IMR-90 (cell line): ENCODE results near the gene KMT2E. TPM values are rescaled to one million over a fixed set of nuclear protein-coding genes. Genes with fewer than 3 reads are reported as not detected.

Experiments
- ATAC-seq: fragments of 200-7000 bp; cut with Tn5 transposase; 2 replicates; pipeline ENCODE4 v1.9.1; 2020; ENCODE audit warnings: low read depth, mild to moderate bottlenecking, moderate library complexity
- BruUV-seq: library from RNA; stranded (reverse); fragments of 400-500 nt; replicated peaks from 2 replicates; lab custom pipeline; 2021; lab: Mats Ljungman, UMichigan
- CTCF ChIA-PET: fragments of 300-600 bp; formaldehyde crosslinking; extraction: SDS; loops from one replicate; lab custom pipeline; 2021; ENCODE audit warnings: antibody characterized with exemption; lab: Yijun Ruan, JAX
- POLR2A ChIA-PET: fragments of 300-600 bp; sonication (Branson Sonifier 250); formaldehyde crosslinking; loops from one replicate; lab custom pipeline; 2022; ENCODE audit warnings: antibody characterized with exemption; ENCODE audit not compliant: unreplicated experiment; lab: Charles Lee
- DNase-seq: peaks from one replicate; pipeline ENCODE4 v3.0.0; 2013
- H2AFZ ChIP-seq: replicated peaks from 2 replicates; pipeline ENCODE3; 2013; ENCODE audit warnings: low read length, mild to moderate bottlenecking; ENCODE audit not compliant: poor library complexity
- H2AK5ac ChIP-seq: 2 replicates; pipeline ENCODE4 v1.6.1; 2013; ENCODE audit warnings: low read depth, low read length, inconsistent platforms
- H2AK9ac ChIP-seq: replicated peaks from 2 replicates; pipeline ENCODE3; 2013; ENCODE audit warnings: mild to moderate bottlenecking, low read depth, low read length, moderate library complexity; ENCODE audit not compliant: poor library complexity
- H2BK120ac ChIP-seq: 2 replicates; pipeline ENCODE4 v1.6.1; 2013; ENCODE audit warnings: low read depth, low read length, inconsistent platforms
- H2BK15ac ChIP-seq: 3 replicates; pipeline ENCODE4 v1.6.1; 2013; ENCODE audit warnings: low read depth, low read length, inconsistent platforms
- H2BK20ac ChIP-seq: 2 replicates; pipeline ENCODE4 v1.6.1; 2013; ENCODE audit warnings: low read depth, mild to moderate bottlenecking, inconsistent platforms, low read length, moderate library complexity
- H2BK5ac ChIP-seq: 2 replicates; pipeline ENCODE4 v1.6.1; 2013; ENCODE audit warnings: mild to moderate bottlenecking, low read depth, low read length, inconsistent platforms; ENCODE audit not compliant: poor library complexity, severe bottlenecking
- H3K14ac ChIP-seq: replicated peaks from 2 replicates; pipeline ENCODE4 v1.6.1; 2013; ENCODE audit warnings: low read depth, low read length, inconsistent platforms
- H3K18ac ChIP-seq: 2 replicates; pipeline ENCODE4 v1.6.1; 2013; ENCODE audit warnings: low read depth, low read length, control low read depth
- H3K23ac ChIP-seq: 2 replicates; pipeline ENCODE4 v1.6.1; 2013; ENCODE audit warnings: low read depth, low read length, inconsistent platforms
- H3K27ac ChIP-seq: 2 replicates; pipeline ENCODE4 v1.5.1; 2013; ENCODE audit warnings: mild to moderate bottlenecking, control low read depth, low read length; ENCODE audit not compliant: insufficient read depth
- H3K27me3 ChIP-seq: 2 replicates; pipeline ENCODE4 v1.6.1; 2013; ENCODE audit warnings: low read length; ENCODE audit not compliant: control insufficient read depth, insufficient read depth
- H3K36me3 ChIP-seq: 2 replicates; pipeline ENCODE4 v1.6.1; 2013; ENCODE audit warnings: low read length, mixed read lengths; ENCODE audit not compliant: control insufficient read depth, insufficient read depth
- H3K4ac ChIP-seq: 2 replicates; pipeline ENCODE4 v1.6.1; 2013; ENCODE audit warnings: low read depth, low read length, inconsistent platforms
- H3K4me1 ChIP-seq: 2 replicates; pipeline ENCODE4 v1.6.1; 2013; ENCODE audit warnings: low read length, mixed read lengths; ENCODE audit not compliant: control insufficient read depth, insufficient read depth
- H3K4me2 ChIP-seq: 2 replicates; pipeline ENCODE4 v1.6.1; 2013; ENCODE audit warnings: low read depth, mild to moderate bottlenecking, control low read depth, low read length, moderate library complexity
- H3K4me3 ChIP-seq: 2 replicates; pipeline ENCODE4 v1.5.1; 2013; ENCODE audit warnings: low read depth, mild to moderate bottlenecking, control low read depth, low read length, moderate library complexity; ENCODE audit not compliant: insufficient read depth
- H3K56ac ChIP-seq: 2 replicates; pipeline ENCODE4 v1.6.1; 2013; ENCODE audit warnings: low read length, inconsistent platforms; ENCODE audit not compliant: insufficient read depth; ENCODE audit errors: extremely low read depth
- H3K79me1 ChIP-seq, 2 experiments: 2 replicates each; pipeline ENCODE4 v1.6.1; 2013; ENCODE audit warnings: low read length in 2 of 2, inconsistent platforms in 1 of 2, low read depth in 1 of 2
- H3K9ac ChIP-seq: 2 replicates; pipeline ENCODE4 v1.6.1; 2013; ENCODE audit warnings: low read depth, low read length, control low read depth
- H3K9me1 ChIP-seq: 2 replicates; pipeline ENCODE4 v1.6.1; 2013; ENCODE audit warnings: low read length, inconsistent platforms; ENCODE audit not compliant: insufficient read depth
- H3K9me3 ChIP-seq: 2 replicates; pipeline ENCODE4 v1.6.1; 2013; ENCODE audit warnings: low read length; ENCODE audit not compliant: control insufficient read depth, insufficient read depth
- H4K20me1 ChIP-seq: 2 replicates; pipeline ENCODE4 v1.6.1; 2013; ENCODE audit warnings: low read length, inconsistent platforms; ENCODE audit not compliant: insufficient read depth
- H4K5ac ChIP-seq: 2 replicates; pipeline ENCODE4 v1.6.1; 2013; ENCODE audit warnings: mild to moderate bottlenecking, low read depth, low read length, control low read depth
- H4K8ac ChIP-seq, 2 experiments: 2 replicates each; pipeline ENCODE4 v1.6.1; 2013; ENCODE audit warnings: low read depth in 2 of 2, low read length in 2 of 2, control low read depth in 1 of 2, inconsistent platforms in 1 of 2
- H4K91ac ChIP-seq: 2 replicates; pipeline ENCODE4 v1.6.1; 2013; ENCODE audit warnings: low read depth, low read length, inconsistent platforms; ENCODE audit not compliant: insufficient read depth
- BHLHE40 ChIP-seq: fragments of 150-350 bp; IDR thresholded peaks from 2 replicates; pipeline ENCODE4 v1.6.1; 2016; ENCODE audit warnings: mild to moderate bottlenecking, low read depth, low read length
- dilution Hi-C: fragments of 300-500 bp; cut with HindIII; formaldehyde crosslinking; loops from one replicate; pipeline ENCODE4 v1.14.3; 2018; ENCODE audit warnings: low sequenced_read_pairs; ENCODE audit not compliant: unreplicated experiment
- in situ Hi-C: fragments of 300-500 bp; cut with MboI; formaldehyde crosslinking; loops from 3 replicates; pipeline ENCODE4 v1.14.3; 2019; ENCODE audit warnings: low sequenced_read_pairs, inconsistent platforms, mixed read lengths
- intact Hi-C: fragments of 100-400 bp; cut with micrococcal nuclease; formaldehyde crosslinking; loops from 2 replicates; pipeline ENCODE4 v1.10.0; 2022
- polyA plus RNA-seq, 3 experiments: library from polyadenylated mRNA; depleted of rRNA; stranded (reverse); fragments of >200 nt; gene quantifications; 2 replicates each; pipeline ENCODE4 v1.2.3, GENCODE V29; 2012; ENCODE audit warnings: low replicate concordance in 1 of 3
- total RNA-seq: library from RNA; depleted of rRNA; stranded (reverse); fragments of >200 nt; gene quantifications from 2 replicates; pipeline ENCODE4 v1.2.3, GENCODE V29; 2012
- TF ChIP-seq, protein P1 (sequence below): conservative IDR thresholded peaks from 2 replicates; pipeline ENCODE4 v1.5.1; 2012; ENCODE audit warnings: mild to moderate bottlenecking, low read depth, low read length, improper control_type of control experiment

KMT2E gene
- total and polyA plus RNA-seq, 2 of the 4 experiments (the other 2 are of a cell fraction), result 16.8 to 79.2 TPM

DNA sequence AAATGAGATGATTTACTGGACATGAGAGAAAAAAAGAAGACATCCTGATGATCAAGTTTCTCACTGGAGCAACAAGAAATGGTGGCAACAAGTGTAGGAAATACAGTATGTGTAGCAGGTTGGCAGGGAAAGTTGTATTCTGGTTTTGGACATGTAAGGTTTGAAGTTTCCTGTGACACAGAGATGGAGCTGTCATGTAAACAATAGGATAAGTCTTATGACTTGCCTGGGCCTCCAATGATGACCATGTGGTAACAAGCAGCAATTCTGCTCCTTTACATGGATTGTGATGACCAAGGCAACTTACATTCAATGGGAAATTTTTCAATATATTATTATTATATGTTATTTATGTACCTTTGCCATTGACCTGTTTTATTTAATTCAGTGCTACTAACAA, 125.4 kb downstream of the KMT2E start:
- Histone ChIP-seq H4K91ac (no peak overlapping the region), H2BK15ac (no peak overlapping the region), H2BK5ac (no peak overlapping the region), H3K36me3 (peaks cover 18% of the 10 kb centered on the region), H2AK9ac (no peak overlapping the region), H3K4me2 (no peak overlapping the region), H3K14ac (no peak overlapping the region), H3K4me1 (peaks cover 6% of the 10 kb centered on the region), H2AFZ (no peak overlapping the region), H2BK20ac (no peak overlapping the region), H3K4me3 (no peak overlapping the region), H3K9me1 (peaks cover 12% of the 10 kb centered on the region), H2AK5ac (no peak overlapping the region), H3K9me3 (no peaks in the 10 kb centered on the region), H3K9ac (no peak overlapping the region), H3K18ac (no peak overlapping the region), H3K23ac (no peak overlapping the region), H3K79me1 (peaks cover 17 to 61% of the 10 kb centered on the region in 2 experiments), H3K56ac (no peak overlapping the region), H3K27ac (no peak overlapping the region), H3K4ac (no peak overlapping the region), H4K5ac (no peak overlapping the region), H4K8ac (no peak overlapping the region), H4K20me1 (peaks cover 18% of the 10 kb centered on the region; the same call in 1 of the 2 replicates), H3K27me3 (no peaks in the 10 kb centered on the region), H2BK120ac (no peak overlapping the region)
- TF ChIP-seq, protein P1, sequence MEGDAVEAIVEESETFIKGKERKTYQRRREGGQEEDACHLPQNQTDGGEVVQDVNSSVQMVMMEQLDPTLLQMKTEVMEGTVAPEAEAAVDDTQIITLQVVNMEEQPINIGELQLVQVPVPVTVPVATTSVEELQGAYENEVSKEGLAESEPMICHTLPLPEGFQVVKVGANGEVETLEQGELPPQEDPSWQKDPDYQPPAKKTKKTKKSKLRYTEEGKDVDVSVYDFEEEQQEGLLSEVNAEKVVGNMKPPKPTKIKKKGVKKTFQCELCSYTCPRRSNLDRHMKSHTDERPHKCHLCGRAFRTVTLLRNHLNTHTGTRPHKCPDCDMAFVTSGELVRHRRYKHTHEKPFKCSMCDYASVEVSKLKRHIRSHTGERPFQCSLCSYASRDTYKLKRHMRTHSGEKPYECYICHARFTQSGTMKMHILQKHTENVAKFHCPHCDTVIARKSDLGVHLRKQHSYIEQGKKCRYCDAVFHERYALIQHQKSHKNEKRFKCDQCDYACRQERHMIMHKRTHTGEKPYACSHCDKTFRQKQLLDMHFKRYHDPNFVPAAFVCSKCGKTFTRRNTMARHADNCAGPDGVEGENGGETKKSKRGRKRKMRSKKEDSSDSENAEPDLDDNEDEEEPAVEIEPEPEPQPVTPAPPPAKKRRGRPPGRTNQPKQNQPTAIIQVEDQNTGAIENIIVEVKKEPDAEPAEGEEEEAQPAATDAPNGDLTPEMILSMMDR, result no peak
- no peak for TF ChIP-seq BHLHE40
- POLR2A ChIA-PET, result no interaction called here
- no peak for DNase-seq
- intact Hi-C loops (no loop called here), dilution Hi-C loops (no loop called here), in situ Hi-C loops (loop anchor here (25.0 kb wide), 1 partner anchor 198 kb away; no protein-coding TSS in a partner anchor)
- CTCF ChIA-PET, result no interaction called here
- BruUV-seq, result no TSS peak
- ATAC-seq, result no peak
